Fibroblast of skin of left biceps (primary cell): Measurements from ENCODE around the gene DIAPH2.
"Not testable (repeated sequence)": the region's sequence is repeated elsewhere in the genome, so short reads cannot be mapped to it uniquely, and the experiment has no call there.

ENCODE experiments used
- DNase-seq, 2 experiments: peaks; one replicate each; pipeline ENCODE4 v3.0.0-alpha.2; 2013; ENCODE audit warnings: low read depth in 2 of 2

DIAPH2 gene

GRCh38 chrX:97380200-97380599 is 695.6 kb downstream of the DIAPH2 start:
- DNase-seq: no peak

- no peak for DNase-seq
These were observed 700.0 kb downstream of the DIAPH2 start for GRCh38 chrX:97384685-97385084.

- no peak for DNase-seq
These were observed 702.4 kb downstream of the DIAPH2 start for GRCh38 chrX:97387004-97387403.

GRCh38 chrX:97389761-97390192 is 705.1 kb downstream of the DIAPH2 start:
- DNase-seq: no peak

GRCh38 chrX:97397371-97397770 is 712.7 kb downstream of the DIAPH2 start:
- DNase-seq: no peak

- DNase-seq: no peak
These were observed 713.4 kb downstream of the DIAPH2 start for GRCh38 chrX:97398030-97398551.

GRCh38 chrX:97399400-97399799 is 714.8 kb downstream of the DIAPH2 start:
- DNase-seq: no peak

GRCh38 chrX:97400492-97400891 is 715.9 kb downstream of the DIAPH2 start:
- DNase-seq: no peak

GRCh38 chrX:97401154-97401553 is 716.5 kb downstream of the DIAPH2 start:
- no peak for DNase-seq

GRCh38 chrX:97401586-97402136 is 717.0 kb downstream of the DIAPH2 start:
- no peak for DNase-seq

GRCh38 chrX:97402333-97402732 is 717.7 kb downstream of the DIAPH2 start:
- DNase-seq: no peak

GRCh38 chrX:97402903-97403302 is 718.3 kb downstream of the DIAPH2 start:
- DNase-seq: no peak

- no peak for DNase-seq
These were observed 720.5 kb downstream of the DIAPH2 start for GRCh38 chrX:97405031-97405660.

GRCh38 chrX:97409632-97410415 is 725.2 kb downstream of the DIAPH2 start:
- not testable (repeated sequence) for DNase-seq

- no peak for DNase-seq
These were observed 731.8 kb downstream of the DIAPH2 start for GRCh38 chrX:97416461-97416860.

- DNase-seq: no peak
These were observed 744.5 kb downstream of the DIAPH2 start for GRCh38 chrX:97429101-97429500.

GRCh38 chrX:97431281-97431680 is 746.6 kb downstream of the DIAPH2 start:
- DNase-seq: no peak

GRCh38 chrX:97446298-97446882 is 761.7 kb downstream of the DIAPH2 start:
- no peak for DNase-seq

- no peak for DNase-seq
These were observed 762.7 kb downstream of the DIAPH2 start for GRCh38 chrX:97447306-97447705.

GRCh38 chrX:97452283-97452682 is 767.6 kb downstream of the DIAPH2 start:
- DNase-seq: no peak

- no peak for DNase-seq
These were observed 777.1 kb downstream of the DIAPH2 start for GRCh38 chrX:97461763-97462162.

- DNase-seq: no peak
These were observed 786.4 kb downstream of the DIAPH2 start for GRCh38 chrX:97471071-97471470.
